PFSK-1 (cell line): Measurements from ENCODE around the gene NIM1K.

Experiments
- FOXP2 ChIP-seq: optimal IDR thresholded peaks from 2 replicates; pipeline ENCODE3; 2011; ENCODE audit warnings: borderline replicate concordance, control low read depth, inconsistent platforms; ENCODE audit not compliant: insufficient read depth; ENCODE audit errors: extremely low read length, extremely low read depth
- POLR2AphosphoS5 ChIP-seq: IDR thresholded peaks from 2 replicates; pipeline ENCODE4 v1.6.1; 2012; ENCODE audit warnings: low read depth, mild to moderate bottlenecking, control low read depth, low read length, moderate library complexity
- REST ChIP-seq, 2 experiments: IDR thresholded peaks; 2 replicates each; pipeline versions ENCODE4 v1.6.1 to v1.8.0; 2011 to 2012; ENCODE audit warnings: low read depth in 2 of 2, low read length in 2 of 2, control low read depth in 1 of 2, inconsistent platforms in 1 of 2, mild to moderate bottlenecking in 1 of 2, moderate library complexity in 1 of 2; ENCODE audit not compliant: insufficient read depth in 1 of 2
- SIN3A ChIP-seq: IDR thresholded peaks from 2 replicates; pipeline ENCODE4 v1.6.1; 2012; ENCODE audit warnings: mild to moderate bottlenecking, low read length, moderate library complexity, borderline replicate concordance; ENCODE audit not compliant: insufficient read depth
- TAF1 ChIP-seq: IDR thresholded peaks from 2 replicates; pipeline ENCODE4 v1.6.1; 2012; ENCODE audit warnings: low read length, control low read depth, borderline replicate concordance; ENCODE audit not compliant: insufficient read depth

GRCh38 chr5:43190755-43191603, 1.0 kb upstream of the NIM1K start:
- no peak for TF ChIP-seq POLR2AphosphoS5
- 0 out of 2 replicates have a peak, but pooled peaks have one; percentile 24 for TF ChIP-seq SIN3A
- no peak for TF ChIP-seq FOXP2
- peak; percentile 82 to 96 for TF ChIP-seq REST (IDR thresholded peaks at IDR 0.05; ENCODE audit: insufficient read depth in 1 of 2, low read depth in 2 of 2, low read length in 2 of 2)
- no peak for TF ChIP-seq TAF1
